ENCODE measurements around the gene FAIM2. TPM values are rescaled to one million over a fixed set of nuclear protein-coding genes. Genes with fewer than 3 reads are reported as not detected.
A peak's percentile ranks its signal among the peaks of the same experiment; 100 is the strongest.

FAIM2 gene
- total RNA-seq, 1 donor from 2014 or later = 0.47 TPM

DNA sequence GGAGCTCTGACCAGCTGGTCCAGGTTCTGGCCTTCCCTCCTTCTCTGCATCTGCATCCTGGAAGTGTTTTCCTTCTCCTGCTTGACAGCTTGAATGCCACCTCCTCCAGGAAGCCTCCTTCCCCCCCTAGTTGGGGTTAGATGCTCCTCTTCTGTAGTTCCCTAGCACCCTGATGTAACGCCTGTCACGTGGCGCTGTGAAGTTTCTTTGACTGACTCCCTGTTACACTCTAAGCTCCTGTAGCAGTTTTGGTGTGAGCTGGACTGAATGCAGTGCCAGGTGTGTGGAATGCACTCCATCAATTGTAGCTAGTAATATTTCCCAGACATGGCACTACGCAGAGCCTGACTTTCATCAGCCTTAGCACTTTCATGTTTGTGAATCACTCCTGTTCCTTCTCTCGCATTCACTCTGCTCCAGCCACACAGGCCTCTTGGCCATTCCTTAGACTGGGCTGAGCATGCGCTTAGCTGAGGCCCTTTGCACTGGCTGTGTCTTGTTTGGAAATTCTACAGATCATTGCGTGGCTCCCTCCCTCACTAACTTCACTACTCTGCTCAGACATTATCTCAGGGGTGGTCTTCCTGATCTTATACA, 2.1 kb upstream of the FAIM2 start:
- Mint-ChIP-seq H3K27ac (ENCODE audit: unreplicated experiment) (no peak overlapping the region), H3K36me3 (ENCODE audit: low read depth) (no peaks in the 10 kb centered on the region), H3K9me3 (ENCODE audit: low read depth) (no peaks in the 10 kb centered on the region), H3K4me3 (ENCODE audit: unreplicated experiment) (no peak overlapping the region), H3K4me1 (ENCODE audit: low read depth) (peaks cover 26% of the 10 kb centered on the region), H3K27me3 (ENCODE audit: low read depth) (no peaks in the 10 kb centered on the region)
- TF ChIP-seq CTCF (IDR thresholded peaks at IDR 0.05) = no peak
- peak; percentile 41 for DNase-seq (ENCODE audit: low spot score)

DNA sequence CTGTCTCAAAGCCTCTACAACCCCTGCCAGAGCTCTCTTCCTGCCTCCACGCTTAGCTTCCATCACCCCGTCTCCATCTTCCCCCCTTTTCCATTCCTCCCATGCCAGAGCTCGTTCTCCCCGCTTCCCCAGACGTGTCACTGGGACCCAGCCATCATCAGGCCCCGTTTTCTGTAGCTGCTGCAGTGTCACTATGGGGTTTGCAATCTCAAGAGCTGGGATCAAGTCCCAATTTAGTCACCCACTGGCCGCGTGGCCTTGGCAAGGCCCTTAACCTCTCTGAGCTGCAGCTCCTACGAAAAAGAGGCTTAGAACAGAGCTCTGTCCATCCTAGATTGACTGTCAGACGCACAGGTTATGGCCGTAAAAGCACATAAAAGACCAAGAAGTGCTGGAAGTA, 901 bp upstream of the FAIM2 start:
- Mint-ChIP-seq H3K4me1 (ENCODE audit: low read depth) (peaks cover 16% of the 10 kb centered on the region), H3K27me3 (ENCODE audit: low read depth) (peaks cover under 1% of the 10 kb centered on the region), H3K4me3 (ENCODE audit: unreplicated experiment) (peak overlapping the region; percentile 72), H3K9me3 (ENCODE audit: low read depth) (no peaks in the 10 kb centered on the region), H3K36me3 (ENCODE audit: low read depth) (no peaks in the 10 kb centered on the region), H3K27ac (ENCODE audit: unreplicated experiment) (peak overlapping the region; percentile 71)
- TF ChIP-seq CTCF (IDR thresholded peaks at IDR 0.05) = no peak
- peak; percentile 24 for DNase-seq (ENCODE audit: low spot score)

GRCh38 chr12:49903351-49903699, 375 bp downstream of the FAIM2 start:
- Mint-ChIP-seq H3K4me1 (ENCODE audit: low read depth) (peaks cover 8% of the 10 kb centered on the region), H3K27ac (ENCODE audit: unreplicated experiment) (no peak overlapping the region), H3K4me3 (ENCODE audit: unreplicated experiment) (peak overlapping the region; percentile 38), H3K27me3 (ENCODE audit: low read depth) (peaks cover 5% of the 10 kb centered on the region), H3K9me3 (ENCODE audit: low read depth) (no peaks in the 10 kb centered on the region), H3K36me3 (ENCODE audit: low read depth) (no peaks in the 10 kb centered on the region)
- peak; percentile 81 for DNase-seq (ENCODE audit: low spot score)
- no peak for TF ChIP-seq CTCF (IDR thresholded peaks at IDR 0.05)

DNA sequence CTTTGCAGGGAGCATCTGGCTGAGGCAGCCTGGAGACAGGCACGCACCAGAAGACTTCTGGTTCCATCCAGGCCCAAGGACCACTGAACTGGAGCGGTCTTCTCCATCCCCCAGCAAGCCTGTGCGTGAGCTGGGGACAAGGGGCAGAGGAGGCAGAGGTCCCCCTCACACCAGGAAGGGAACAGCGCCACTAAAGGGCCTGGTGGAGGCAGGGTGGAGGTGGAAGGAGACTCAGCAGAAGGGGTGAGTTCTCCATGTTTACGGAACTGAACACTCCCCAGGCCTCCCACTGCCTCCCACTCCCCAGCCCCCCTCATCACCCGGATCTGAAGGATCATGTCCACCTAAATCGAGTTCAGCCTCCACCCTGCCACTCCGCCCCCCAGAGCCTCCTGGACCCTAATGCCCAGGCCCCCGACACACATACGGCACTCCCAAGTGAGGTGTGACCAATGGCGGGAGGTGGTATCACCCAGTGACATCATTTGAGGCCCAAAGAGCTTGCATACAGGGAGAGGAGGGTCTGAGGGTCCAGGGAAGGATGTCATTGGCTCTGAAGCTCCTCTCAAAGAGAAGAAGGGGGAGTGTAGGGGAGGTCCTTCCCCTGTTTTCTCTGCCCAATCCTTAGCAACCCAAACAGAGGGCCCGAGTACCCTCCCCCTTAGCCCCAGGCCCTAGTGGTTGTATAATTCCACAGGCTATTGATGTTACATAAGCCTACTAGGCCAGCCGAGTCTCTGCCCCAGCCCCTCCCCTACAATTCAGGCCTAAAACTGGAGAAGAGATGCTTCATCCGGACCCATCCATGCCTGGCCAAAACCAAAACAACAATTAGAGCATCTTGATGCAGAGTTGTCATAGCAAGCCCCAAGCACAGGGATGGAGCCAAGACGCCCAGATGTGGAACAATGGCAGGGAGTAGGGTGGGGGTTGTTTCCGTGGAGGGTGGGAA, 1.0 kb downstream of the FAIM2 start:
- Mint-ChIP-seq H3K9me3 (ENCODE audit: low read depth) (no peaks in the 10 kb centered on the region), H3K27me3 (ENCODE audit: low read depth) (peaks cover 9% of the 10 kb centered on the region), H3K4me3 (ENCODE audit: unreplicated experiment) (no peak overlapping the region), H3K36me3 (ENCODE audit: low read depth) (no peaks in the 10 kb centered on the region), H3K4me1 (ENCODE audit: low read depth) (peaks cover 8% of the 10 kb centered on the region), H3K27ac (ENCODE audit: unreplicated experiment) (no peak overlapping the region)
- TF ChIP-seq CTCF (IDR thresholded peaks at IDR 0.05) = no peak
- DNase-seq (ENCODE audit: low spot score) = peak; percentile 46

DNA sequence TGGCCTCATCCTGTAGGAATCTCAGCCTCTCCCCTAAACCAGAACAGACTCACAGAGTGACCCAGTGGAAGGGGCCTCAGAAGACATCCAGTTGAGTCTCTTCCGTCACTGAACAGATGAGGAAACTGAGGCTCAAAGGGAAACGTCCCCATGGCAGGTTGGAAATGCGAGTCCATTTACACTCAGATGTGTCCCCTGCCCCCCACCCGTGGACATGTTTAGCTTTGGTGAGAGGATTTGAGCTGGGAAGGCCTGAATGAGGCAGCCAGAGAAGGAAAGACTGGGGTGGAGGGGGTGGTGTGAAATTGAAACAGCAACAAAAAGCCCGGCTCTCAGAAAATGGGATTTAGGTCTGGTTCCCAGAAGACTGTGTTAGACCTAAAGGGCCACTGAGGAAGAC, 1.7 kb downstream of the FAIM2 start:
- H3K9me3 Mint-ChIP-seq (ENCODE audit: low read depth) = no peaks in the 10 kb centered on the region
- H3K4me1 Mint-ChIP-seq (ENCODE audit: low read depth) = peaks cover 8% of the 10 kb centered on the region
- no peak overlapping the region for H3K27ac Mint-ChIP-seq (ENCODE audit: unreplicated experiment)
- H3K27me3 Mint-ChIP-seq (ENCODE audit: low read depth) = peaks cover 9% of the 10 kb centered on the region
- H3K4me3 Mint-ChIP-seq (ENCODE audit: unreplicated experiment) = no peak overlapping the region
- no peak for TF ChIP-seq CTCF (IDR thresholded peaks at IDR 0.05)
- peak; percentile 11 for DNase-seq (ENCODE audit: low spot score)
- no peaks in the 10 kb centered on the region for H3K36me3 Mint-ChIP-seq (ENCODE audit: low read depth)

Data from chondrocyte (in vitro differentiated cells).